GM18499 (cell line): ENCODE data around the gene PARD3.

Experiments
- ATAC-seq: cut with Tn5 transposase; IDR thresholded peaks from one replicate; pipeline ENCODE4 v1.9.1; 2021; ENCODE audit warnings: moderate number of reproducible peaks; ENCODE audit not compliant: insufficient read depth, unreplicated experiment

Gene PARD3

DNA sequence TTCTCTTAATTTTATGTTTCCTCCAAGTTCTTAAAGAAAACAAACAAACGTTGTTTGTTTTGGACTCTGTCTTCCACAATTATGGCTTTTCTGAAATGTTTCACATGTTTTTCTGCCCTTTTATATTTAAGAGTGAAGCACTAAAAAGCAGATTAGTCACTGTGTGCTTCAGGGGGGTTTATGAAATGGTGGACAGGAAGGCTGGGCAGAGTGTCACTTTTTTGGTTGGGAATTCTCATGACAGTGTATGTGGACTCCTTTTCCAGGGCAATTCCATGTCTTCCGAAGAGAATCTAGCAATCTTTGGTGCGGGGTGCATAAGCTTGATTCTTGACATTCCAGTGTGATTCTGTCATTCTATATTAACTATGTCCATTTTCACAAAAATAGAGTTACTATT lies 669.4 kb downstream of the PARD3 start:
- no peak for ATAC-seq

DNA sequence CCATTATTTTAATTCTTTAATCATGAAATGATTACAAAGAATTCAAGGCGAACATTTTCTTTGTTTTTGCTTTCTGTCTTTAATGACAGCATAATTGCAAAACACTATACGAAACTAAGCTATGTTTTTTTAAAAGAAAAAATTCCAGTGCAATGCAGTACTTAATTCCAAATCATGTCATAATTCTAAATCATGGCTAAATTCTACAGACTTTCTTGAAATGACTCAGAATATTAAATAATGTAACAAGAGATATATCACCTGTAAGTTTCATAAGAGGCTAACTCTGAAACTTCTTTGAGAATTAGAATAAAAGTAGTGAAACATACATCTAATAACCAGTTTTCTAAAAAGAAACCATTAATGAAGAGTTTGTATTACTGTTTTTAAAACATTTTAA lies 671.6 kb downstream of the PARD3 start:
- no peak for ATAC-seq

DNA sequence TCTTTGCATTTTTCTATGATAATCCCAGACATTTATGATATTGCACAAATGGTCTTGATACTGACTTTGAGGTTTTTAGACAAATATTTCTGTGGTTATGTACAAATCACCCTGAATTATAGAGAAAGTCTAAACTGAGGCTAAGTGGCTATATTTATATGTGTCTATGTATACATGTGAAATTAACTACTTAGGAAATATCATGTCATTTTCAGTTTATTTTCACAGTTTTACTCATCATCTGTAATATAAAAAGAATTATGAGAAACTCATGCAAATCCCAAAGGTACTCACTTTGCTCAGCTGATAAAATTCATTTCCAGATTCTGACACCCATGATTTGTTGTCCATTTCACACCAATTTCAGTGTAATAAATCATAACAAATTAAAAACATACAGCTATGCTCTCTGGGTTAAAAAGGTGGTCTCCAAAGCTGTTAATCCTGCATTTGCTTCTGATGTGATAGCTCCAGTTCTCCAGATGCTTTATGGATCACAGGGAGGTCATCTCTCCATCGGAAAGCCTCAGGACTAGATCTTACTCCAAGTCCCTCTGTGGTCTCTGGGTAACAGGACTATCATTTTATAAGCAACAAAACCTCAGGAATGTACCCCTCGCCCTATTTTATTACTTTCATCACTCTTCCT lies 673.9 kb downstream of the PARD3 start:
- no peak for ATAC-seq

DNA sequence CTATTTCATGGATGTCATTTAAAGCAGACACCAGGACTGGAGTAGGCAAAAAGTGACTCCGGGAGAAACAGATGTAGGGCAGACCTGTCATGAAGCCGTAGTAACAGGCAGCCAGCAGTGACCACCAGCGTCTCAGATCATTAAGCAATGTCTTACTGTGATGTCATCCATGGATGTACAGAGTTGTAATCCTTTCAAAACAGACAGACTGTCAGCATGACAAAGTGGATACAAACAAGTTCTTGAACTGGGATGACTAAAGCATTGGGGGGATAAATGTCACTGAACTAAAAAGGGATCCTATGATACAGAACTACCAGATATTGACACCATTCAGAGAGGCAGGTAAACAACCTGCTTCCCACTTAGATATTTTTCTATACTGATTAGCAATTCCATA lies 675.5 kb downstream of the PARD3 start:
- ATAC-seq, result no peak

DNA sequence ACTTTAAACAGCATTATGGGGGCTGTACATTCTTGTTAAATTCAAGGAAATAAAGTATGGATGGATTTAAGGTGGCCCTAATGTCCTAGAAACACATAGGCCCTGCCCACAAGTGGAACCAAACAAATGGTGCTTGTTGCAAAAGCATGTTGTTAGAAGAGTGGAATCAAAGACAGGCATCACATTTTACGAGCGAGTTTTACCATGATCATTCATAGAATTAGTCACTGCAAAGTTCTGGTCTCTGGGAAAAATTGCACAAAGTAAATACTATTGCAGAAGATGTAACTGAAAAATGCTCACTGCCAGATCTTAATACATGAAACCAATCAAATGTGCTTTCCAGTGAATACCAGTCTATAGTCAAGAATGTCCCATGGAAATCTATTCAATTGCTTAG lies 677.1 kb downstream of the PARD3 start:
- no peak for ATAC-seq

DNA sequence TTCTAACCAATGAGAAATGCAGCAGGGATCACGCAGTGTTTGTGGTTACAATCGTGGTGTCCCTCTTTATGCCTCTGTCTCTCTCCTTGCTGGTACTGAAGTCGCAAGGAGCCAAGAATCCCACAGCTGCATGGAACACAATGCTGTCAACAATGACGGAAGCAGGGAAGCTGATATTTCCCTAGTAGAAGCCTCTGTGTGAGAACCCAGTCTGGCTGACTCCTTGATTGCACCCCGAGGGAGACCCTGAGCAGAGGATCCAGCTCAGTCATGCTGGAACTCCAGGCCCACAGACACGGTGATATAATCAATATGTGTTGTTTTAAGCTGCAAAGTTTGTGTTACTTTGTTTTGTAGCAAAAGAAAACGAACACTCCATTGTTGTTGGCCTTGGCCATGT lies 677.9 kb downstream of the PARD3 start:
- ATAC-seq, result no peak

DNA sequence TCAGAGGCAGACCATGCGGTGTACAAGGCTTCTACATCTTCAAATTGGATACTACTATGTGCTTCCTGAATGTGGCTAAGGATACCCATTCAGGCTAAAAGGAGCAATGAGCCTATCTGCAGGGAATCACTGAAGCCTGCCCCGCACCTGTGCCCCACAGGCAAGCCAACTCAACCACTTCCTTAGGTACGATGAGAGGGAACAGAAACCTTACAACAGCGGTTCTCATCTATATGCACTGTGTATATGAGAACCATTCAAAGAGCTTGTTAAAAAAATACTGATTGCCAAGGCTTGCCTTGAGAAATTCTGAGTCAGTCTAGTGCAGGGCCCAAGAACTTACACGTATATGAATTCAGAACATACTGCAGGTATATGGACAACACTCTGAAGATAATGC lies 679.6 kb downstream of the PARD3 start:
- no peak for ATAC-seq

DNA sequence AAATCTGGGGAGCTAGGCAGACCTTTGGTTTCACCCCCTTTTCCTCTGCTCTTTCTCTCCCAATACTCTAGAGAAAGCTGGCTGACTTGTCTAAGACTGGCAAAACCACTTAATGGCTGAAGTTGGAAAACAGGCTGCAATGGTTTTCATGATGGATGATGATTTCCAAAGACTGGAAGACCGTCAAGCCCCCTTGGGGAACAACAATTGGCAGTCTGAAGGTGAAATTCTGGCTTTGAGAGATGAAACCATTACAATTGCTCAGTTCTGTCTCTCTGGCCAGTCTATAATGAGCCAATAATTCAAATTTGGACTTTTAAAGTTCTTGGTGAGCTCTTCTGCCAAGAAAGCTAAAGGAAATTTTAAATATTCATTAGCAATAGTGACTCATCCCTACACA lies 680.5 kb downstream of the PARD3 start:
- ATAC-seq, result no peak

DNA sequence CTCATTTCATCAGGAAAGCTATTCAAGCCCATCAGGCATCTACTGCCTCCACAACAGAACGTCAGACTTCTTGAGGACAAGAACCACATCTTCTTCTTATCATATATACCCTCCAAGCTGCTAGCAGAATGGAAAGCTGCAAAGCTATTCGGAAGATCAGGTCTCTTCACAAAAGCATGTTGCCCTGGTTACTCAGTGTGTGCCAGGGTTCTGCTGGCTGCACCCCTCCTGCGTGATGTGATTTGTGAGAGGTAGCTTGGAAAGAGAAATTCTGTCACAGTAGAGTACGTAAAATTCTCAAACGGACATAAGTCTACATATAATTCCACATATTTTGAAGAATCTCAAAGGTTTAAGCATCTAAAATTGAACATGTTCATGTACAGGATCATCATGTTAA lies 681.7 kb downstream of the PARD3 start:
- ATAC-seq, result no peak

DNA sequence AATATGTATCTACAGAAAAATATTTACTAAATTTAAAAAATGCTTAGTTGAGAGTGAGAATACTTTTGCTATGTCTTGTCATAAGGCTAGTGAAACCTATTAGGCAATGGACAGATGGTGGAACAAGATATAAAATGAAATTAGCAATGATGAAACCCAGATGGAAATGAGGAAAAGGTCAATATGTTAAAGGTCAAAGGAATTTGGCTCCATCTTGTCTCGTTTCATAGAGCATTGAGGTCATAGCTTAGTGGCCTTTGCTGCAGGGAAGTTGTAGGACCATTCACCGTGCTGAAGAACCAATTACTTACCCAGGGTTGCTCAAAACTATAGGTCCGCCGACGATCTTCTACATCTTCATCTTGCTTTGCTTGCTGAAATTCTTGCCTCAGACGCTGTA lies 683.9 kb downstream of the PARD3 start:
- no peak for ATAC-seq

DNA sequence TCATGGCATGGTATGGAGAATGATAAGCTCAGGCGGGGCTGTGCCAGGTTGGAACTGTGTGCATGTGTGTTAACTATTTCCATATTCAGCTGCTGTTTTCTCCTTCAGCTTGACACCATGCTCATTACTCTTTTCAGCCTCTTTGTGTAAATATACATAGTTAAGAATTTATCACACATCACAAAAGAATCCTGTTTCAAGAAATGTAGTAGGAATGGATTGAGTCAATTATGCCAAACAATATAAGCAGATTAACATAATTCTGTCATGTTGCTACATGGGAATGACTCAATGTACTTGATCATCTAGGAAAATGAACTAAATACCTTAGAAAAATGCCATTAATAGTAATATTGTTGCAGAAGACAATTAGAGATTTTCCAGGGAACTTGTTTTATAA lies 687.4 kb downstream of the PARD3 start:
- no peak for ATAC-seq

DNA sequence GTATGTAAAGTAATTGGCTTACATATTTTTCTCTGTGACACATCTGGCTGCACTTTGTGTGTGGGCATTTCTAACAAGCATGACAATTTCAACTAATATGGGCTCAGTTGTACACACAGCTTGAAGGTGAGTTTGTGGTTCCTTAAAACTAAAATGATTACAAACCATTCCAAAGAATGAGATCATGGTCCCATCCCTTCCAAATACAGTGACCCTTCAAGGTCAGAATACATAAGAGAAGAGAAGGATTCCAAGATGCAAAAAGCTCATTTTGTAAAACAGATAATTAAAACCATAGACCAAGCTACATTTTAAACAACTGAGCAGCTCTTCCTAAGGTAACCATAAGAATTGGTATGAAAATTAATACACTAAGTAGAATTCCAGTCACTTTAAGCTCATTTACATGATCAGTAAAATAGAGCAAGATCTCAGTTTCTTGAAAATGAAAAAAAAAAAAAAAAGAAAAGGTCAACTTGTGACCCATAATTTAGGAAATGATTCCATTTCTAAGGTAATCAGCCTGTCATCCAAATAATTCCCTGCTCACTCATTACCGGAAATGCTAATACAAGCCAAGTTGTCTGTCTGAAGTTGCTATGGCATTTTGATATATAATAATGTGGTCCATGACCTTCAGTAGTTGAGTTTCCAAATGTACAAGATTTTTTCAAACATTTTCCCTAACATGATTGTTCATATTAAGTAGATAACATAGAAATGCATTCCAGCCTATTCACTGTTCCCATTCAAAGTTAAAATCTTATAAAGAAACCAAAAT lies 688.5 kb downstream of the PARD3 start:
- ATAC-seq, result no peak

DNA sequence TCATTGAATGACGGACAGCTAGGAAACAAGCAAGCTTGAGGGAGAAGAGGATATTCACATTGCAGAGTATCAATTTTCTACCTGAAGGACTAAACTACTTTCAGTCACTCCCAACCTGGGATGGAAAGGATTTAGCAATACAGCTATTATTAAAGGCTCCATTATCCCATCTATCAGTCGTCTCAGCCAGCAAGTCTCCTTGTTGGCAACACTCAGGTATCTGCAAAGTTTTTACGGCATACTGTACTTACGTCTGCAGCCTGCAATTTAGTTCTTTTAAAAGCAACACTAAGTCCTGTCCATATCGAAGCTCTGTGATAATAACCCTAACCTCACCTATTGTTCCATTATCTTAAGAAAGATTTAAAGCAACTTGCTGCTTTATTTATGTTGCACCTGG lies 689.4 kb downstream of the PARD3 start:
- ATAC-seq, result no peak

DNA sequence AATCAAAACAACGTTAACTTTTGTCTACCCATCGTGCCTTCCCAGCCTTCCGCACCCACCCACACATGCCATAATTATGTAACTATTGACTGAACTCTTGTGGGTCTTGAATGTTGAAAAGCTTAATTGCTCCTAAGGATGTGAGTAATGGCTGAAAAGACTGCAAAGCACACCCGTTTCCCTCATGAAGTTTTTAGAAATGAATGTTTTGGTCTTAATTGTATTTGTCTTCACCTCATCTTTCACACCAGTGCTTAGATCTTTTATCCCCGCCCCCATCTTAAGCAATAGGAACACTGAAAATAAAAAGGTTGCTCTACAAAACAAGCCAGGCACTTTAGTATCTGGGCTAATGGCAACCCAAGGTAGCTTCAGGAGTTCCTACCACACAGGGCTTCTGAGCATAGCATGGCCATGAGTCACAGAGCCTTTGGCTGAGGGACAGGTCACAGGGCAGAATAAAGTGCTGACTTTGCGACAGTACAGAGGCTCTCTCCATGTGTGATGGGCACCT lies 690.5 kb downstream of the PARD3 start:
- ATAC-seq, result no peak

DNA sequence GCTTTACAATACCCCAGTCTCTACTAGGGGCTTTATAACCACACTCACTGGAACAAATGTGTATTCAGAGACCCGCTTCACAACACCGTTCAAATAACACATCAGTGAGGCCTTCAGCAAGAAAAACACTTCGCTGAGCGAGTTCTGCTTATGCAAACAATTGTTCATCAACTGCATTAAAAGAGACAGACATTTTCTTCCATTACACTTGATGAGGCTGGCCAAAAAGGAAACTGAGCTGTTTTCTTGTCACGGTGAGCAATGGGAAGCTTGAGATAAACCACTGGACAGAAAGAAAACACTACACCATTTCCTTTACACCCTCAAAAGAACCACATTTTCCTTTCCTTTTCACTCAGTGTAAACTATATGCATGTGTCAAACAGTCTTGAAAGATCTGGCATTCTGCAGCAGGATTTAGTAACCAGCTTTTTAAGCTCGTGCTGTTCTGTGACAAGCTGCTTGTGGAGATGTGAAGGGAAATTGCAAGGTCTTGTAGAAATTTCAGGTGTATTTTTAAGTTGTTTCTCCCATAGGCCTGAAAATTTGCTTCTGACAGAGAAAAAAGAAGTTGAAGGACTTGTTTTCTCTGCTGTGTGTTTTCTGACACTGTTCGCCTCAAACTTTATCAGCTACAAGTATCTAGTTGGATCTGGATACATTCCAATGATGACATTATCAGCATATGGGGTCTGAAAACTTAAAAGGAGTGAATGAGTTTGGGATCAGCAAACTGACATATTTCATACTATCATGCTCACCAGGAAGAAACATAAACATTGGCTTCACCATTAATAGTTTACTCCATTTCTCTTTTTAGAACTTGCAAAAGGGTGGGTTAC lies 693.1 kb downstream of the PARD3 start:
- no peak for ATAC-seq

DNA sequence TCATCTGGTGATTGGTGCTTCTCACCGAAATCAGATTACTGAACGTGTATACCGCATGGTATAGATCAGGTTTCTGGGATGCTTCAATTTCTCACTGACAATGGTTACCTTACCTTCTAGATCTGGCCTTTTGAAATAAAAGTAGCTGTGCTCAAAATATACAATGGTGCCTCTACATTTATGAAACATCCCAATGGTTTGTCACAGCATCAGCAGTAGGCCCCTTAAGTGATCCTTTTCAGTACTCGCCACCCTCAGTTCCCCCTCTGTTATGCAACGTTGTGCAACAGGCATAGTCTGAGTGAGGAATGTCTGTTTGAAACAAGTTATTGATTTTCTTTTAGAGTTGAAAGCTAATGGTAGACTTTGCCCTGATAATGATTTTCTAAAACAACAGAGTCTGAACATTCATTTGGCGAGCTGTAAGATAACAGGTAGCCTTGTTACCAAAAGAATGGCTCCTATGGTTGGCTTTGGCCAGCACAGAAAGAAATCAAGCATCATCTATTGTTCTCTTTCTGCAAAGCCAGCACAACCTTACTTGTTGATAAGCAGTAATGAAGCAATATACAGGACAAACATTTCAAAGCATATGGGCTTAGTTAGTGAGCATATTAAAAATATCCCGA lies 693.9 kb downstream of the PARD3 start:
- no peak for ATAC-seq

DNA sequence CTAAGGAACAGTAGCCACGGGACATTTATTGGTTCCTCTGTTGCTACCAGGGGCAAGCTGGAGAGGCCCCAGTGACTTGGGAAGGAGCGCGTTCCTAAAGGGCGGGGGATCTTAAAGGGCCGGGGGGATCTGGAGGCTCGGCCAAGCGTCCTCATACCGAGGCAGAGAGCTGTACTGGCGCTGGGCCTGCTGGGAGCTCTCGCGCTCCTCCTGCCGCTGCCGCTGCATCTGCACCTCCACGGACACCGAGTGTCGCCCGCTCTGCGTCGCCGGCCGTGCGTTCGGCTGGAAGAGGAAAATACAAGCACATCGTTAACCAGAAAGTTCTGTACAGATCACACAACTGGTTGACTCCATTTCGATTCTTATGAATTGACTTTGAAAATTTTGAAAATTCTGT lies 695.6 kb downstream of the PARD3 start:
- no peak for ATAC-seq

DNA sequence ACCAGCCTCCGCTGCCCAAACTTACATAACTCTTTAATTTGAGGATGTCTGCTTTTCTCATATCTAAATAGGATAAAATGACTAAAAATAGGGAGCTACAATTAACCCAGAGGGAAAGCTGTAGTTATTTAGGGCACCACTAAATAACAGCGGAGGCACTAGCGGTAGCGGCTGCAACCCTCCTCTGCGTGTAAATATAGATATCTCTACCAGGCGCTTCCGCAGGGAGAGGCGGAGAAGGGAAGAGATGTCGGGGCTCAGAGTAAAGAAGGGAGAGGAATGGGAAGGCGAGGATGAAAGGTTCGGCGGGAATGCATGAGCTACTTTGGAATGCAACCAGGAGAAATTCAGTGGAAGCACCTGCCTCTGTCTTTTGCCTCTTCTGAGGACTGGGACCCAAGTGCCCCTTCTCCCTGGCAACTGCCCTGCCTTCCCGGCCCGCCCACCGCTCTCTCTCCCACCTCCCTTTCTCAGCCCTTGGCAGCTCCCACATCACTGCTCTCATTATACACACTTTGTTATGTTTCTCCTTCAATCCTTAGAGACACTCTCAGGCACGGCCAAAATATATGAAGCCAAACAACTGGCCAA lies 698.3 kb downstream of the PARD3 start:
- no peak for ATAC-seq

DNA sequence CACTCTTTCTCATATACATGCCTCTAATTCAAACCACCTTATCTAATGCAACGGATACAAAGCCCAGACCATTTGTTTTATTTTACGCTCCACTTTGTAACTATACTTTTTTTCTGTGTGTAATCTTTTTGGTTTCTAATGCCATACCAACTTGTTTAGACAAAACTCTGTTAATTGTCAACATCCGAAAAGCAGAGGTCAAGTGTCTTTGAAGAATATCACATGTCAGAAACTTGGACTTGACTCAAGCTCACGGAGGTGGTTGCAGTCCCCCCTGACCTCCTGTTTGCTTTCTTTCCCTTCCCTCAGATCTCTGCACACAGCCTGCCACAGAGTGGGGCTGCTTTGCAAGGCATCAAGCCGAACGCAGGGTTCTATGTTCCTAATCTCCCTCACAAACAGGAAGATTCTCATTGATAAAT lies 698.9 kb downstream of the PARD3 start:
- ATAC-seq, result no peak

DNA sequence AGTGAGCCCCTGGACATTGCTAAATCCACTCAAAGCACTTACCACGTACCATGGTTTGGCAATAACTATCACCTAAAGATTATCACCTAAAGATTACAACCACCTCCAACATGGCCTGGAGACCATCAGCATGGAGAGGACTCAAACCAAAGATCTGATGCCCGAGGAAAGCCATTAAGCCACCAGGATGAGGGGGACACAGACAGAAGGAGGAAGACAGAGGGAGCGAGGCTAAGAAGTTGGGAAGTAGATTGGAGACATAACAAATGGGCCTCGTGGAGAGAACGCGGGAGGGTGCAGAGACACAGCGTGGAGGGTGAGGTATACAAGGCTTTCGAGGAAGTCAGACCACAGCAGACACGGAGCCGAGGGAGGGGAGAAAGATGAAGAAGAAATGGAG lies 700.2 kb downstream of the PARD3 start:
- no peak for ATAC-seq
